ACC112 (cell line): ENCODE measurements around the gene SOX8.

Experiments used
- H2AFZ ChIP-seq: fragments of 200-600 bp; sonication (generic); one replicate; pipeline ENCODE4 v1.6.0; 2017; ENCODE audit warnings: antibody characterized with exemption, low read length; ENCODE audit not compliant: unreplicated experiment
- H3K27ac ChIP-seq: fragments of 200-600 bp; sonication (generic); 2 replicates; pipeline ENCODE4 v1.5.1; 2014; ENCODE audit warnings: low read depth, mild to moderate bottlenecking, antibody characterized with exemption, low read length, moderate library complexity
- H3K27me3 ChIP-seq: fragments of 200-600 bp; sonication (generic); 2 replicates; pipeline ENCODE4 v1.6.1; 2014; ENCODE audit warnings: mild to moderate bottlenecking, antibody characterized with exemption, low read length, moderate library complexity, mixed read lengths; ENCODE audit not compliant: insufficient read depth
- H3K36me3 ChIP-seq: fragments of 200-600 bp; sonication (generic); 2 replicates; pipeline ENCODE4 v1.6.1; 2016; ENCODE audit warnings: mild to moderate bottlenecking, antibody characterized with exemption, low read length, moderate library complexity, mixed read lengths; ENCODE audit not compliant: insufficient read depth
- H3K4me1 ChIP-seq: fragments of 200-600 bp; sonication (generic); one replicate; pipeline ENCODE4 v1.6.1; 2016; ENCODE audit warnings: low read length, mixed read lengths; ENCODE audit not compliant: insufficient read depth, unreplicated experiment, control insufficient read depth
- H3K4me3 ChIP-seq: fragments of 200-600 bp; sonication (generic); 2 replicates; pipeline ENCODE4 v1.5.1; 2014; ENCODE audit warnings: mild to moderate bottlenecking, low read depth, low read length
- H3K79me2 ChIP-seq: fragments of 200-600 bp; sonication (generic); one replicate; pipeline ENCODE4 v1.6.0; 2016; ENCODE audit warnings: low read length; ENCODE audit not compliant: control insufficient read depth, unreplicated experiment, insufficient read depth

SOX8 gene

DNA sequence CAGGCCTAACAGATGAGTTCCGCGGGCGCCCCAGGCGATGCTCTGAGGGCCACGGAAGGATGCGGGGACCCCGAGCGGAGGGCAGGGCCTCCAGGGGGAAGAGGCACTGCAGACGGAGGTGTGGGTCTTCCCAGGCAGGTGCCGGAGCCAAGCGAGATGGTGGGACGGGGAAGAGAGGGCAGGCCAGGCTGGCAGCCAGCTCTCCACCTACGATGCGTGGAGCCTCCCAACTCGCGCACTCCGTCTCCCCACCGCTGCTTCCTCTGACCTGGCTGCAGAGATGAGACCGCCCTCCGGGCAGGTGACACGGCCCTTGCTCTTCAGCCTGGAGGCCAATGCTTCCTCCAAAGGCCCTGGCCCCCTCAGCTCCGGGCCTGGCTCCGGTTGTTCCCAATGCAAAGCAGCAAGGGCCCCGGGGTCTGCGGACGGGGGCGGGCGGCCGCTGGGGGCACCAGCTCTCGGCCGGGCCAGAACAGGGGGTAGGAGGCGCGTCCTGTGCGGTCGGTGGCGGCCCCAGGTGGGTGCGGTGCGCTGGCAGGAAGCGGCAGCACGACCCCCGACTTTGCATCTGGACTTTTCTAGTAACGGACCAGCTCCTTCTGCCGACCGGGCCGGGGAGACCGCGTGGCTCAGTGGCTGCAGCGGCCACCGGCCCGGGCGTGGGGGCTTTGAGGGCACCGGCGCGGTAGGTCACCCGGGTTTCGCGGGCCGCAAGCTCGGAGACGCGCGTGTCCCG is 1.5 kb upstream of the SOX8 start:
- peak overlapping the region; percentile 75 for H3K4me3 ChIP-seq
- no peak overlapping the region for H3K27ac ChIP-seq
- no peaks in the 10 kb centered on the region for H3K36me3 ChIP-seq
- H2AFZ ChIP-seq = no peak overlapping the region
- peaks cover 32% of the 10 kb centered on the region for H3K27me3 ChIP-seq
- no peaks in the 10 kb centered on the region for H3K79me2 ChIP-seq
- H3K4me1 ChIP-seq = no peaks in the 10 kb centered on the region

DNA sequence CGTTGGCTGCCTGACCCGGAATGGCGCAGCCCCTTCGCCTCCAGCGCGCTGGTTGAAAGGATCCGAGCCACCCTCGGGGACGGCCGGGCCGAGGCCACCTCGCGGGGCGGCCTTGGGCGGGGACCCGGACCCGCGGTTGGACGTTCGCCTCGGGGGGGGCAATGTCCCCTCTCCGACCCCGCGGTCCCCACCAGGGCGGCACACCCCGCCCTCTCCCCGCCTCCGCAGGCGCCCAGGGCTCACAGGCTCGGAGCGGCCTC is 1.0 kb upstream of the SOX8 start:
- Histone ChIP-seq H3K27me3 (peaks cover 32% of the 10 kb centered on the region), H2AFZ (peak overlapping the region; percentile 60), H3K4me3 (peak overlapping the region; percentile 75), H3K36me3 (no peaks in the 10 kb centered on the region), H3K27ac (no peak overlapping the region), H3K79me2 (no peaks in the 10 kb centered on the region), H3K4me1 (no peaks in the 10 kb centered on the region)

DNA sequence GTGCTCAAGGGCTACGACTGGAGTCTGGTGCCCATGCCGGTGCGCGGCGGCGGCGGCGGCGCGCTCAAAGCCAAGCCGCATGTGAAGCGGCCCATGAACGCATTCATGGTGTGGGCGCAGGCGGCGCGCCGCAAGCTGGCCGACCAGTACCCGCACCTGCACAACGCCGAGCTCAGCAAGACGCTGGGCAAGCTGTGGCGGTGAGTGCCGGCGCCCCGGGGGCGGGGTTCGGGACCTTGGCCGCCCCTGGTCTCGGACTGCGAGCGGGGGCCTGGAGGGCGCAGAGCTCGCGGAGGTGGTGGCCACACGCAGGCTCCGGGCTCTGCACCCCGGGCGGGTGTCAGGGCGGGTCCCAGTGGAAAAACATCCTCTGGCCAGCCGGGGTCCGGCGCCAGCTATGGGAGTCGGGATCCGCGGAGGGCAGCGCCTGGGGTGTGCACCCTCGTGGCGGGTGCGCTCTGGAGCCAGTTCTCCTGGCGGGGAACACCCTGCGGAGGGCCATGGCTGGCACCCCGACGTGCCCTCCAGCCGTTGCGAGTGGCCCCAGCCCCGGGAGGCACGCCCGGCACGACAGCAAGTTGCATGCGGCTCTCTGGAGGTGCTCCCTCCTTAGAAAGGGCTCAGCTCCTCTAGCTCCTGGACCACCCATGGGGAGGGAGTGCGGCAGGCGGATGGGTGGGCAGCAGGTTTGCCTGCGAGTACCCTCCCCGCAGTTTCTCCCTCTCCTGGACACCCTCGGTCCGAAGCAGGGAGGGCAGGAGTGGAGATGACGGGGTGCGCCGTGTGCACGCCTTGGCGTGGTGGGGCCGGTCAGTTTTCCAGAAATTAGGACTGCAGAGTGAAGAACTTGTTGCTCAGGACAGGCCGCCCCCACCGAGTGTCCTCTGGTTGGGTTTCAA is 824 bp downstream of the SOX8 start:
- Histone ChIP-seq H3K79me2 (no peaks in the 10 kb centered on the region), H2AFZ (no peak overlapping the region), H3K27me3 (peaks cover 32% of the 10 kb centered on the region), H3K36me3 (no peaks in the 10 kb centered on the region), H3K27ac (no peak overlapping the region), H3K4me3 (peak overlapping the region; percentile 51; the same call in 1 of the 2 replicates), H3K4me1 (no peaks in the 10 kb centered on the region)

- Histone ChIP-seq H3K4me1 (no peaks in the 10 kb centered on the region), H3K79me2 (no peaks in the 10 kb centered on the region), H3K36me3 (no peaks in the 10 kb centered on the region), H3K27me3 (peaks cover 32% of the 10 kb centered on the region), H2AFZ (no peak overlapping the region), H3K27ac (no peak overlapping the region), H3K4me3 (no peak overlapping the region)
Measured at GRCh38 chr16:983044-984030, 1.8 kb downstream of the SOX8 start.

- Histone ChIP-seq H3K27me3 (peaks cover 32% of the 10 kb centered on the region), H3K36me3 (no peaks in the 10 kb centered on the region), H3K79me2 (no peaks in the 10 kb centered on the region), H3K4me1 (no peaks in the 10 kb centered on the region), H2AFZ (no peak overlapping the region), H3K27ac (no peak overlapping the region), H3K4me3 (no peak overlapping the region)
Measured at GRCh38 chr16:984121-984694, 2.6 kb downstream of the SOX8 start.

DNA sequence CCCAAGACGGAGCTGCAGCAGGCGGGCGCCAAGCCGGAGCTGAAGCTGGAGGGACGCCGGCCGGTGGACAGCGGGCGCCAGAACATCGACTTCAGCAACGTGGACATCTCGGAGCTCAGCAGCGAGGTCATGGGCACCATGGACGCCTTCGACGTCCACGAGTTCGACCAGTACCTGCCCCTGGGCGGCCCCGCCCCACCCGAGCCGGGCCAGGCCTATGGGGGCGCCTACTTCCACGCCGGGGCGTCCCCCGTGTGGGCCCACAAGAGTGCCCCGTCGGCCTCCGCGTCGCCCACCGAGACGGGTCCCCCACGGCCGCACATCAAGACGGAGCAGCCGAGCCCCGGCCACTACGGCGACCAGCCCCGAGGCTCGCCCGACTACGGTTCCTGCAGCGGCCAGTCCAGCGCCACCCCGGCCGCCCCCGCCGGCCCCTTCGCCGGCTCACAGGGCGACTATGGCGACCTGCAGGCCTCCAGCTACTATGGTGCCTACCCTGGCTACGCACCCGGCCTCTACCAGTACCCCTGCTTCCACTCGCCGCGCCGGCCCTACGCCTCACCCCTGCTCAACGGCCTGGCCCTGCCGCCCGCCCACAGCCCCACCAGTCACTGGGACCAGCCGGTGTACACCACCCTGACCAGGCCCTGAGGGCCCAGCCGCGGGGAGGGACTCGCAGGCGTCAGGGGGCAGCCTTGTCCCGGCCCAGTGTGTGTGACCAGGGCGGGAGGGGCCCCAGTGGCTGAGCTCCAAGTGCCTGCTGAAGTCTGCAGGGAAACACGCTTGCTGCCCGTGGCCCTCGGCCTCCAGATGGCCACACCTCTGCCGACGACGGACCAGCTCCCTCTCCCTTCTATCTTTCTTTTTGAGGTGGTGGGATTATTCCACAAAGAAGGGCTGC is 3.4 kb downstream of the SOX8 start:
- H2AFZ ChIP-seq = no peak overlapping the region
- no peak overlapping the region for H3K4me3 ChIP-seq
- H3K79me2 ChIP-seq = no peaks in the 10 kb centered on the region
- no peaks in the 10 kb centered on the region for H3K36me3 ChIP-seq
- no peaks in the 10 kb centered on the region for H3K4me1 ChIP-seq
- H3K27me3 ChIP-seq = peaks cover 29% of the 10 kb centered on the region
- no peak overlapping the region for H3K27ac ChIP-seq

DNA sequence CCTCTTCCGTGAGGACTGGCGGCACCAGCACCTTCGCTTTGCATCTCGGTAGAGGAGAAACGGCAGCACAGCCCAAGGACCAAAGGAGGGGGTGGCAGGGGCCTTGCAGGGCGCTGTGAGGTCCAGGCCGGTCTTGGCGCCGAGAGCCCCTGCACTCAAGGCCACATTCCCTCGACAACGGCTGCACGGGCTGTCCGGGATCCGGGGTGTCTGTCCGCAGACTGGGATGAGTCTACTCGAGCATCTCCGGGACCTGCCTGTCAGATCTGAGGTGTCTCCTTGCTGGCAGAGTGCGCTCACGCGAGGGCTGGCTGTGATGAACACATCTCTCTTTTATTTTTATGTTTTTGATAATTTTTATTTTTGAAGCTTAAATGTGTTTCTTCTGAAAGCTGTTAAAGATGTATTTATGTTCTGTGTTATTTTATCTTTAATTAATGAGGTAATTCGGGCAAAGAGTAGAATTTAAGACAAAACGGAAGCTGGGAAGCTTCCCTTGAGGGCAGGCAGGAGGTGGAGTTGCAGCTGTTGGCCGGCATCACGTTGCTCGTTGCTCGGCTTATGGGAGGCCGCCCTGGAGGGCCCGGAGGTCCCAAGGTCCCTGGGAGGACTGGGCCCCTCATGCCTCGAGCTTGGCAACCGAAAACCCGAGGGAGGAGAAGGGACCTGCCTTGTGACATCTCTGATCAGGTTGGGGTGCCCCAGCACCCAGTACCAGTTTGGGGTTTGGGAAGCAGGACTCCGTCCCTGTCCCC is 4.3 kb downstream of the SOX8 start:
- peaks cover 22% of the 10 kb centered on the region for H3K27me3 ChIP-seq

DNA sequence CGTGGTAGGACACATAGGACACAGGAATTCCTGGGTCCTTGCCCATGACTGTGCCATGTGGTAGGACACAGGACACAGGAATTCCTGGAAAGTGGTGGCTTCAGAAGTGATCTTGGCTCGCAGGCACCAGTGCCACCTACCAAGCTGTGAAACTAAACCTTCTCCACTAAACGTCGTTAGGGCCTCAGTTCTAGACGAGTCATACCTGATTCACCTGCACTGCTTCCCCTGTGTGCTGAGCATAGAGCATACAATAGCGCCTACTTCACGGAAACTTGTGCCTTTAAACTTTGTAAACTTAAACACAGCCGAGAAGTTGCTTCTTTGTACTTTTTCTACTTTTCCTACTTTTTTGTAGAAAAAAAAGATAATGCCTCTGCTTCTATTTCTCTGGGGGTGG is 4.8 kb downstream of the SOX8 start:
- H2AFZ ChIP-seq = no peak overlapping the region
- no peaks in the 10 kb centered on the region for H3K79me2 ChIP-seq
- H3K36me3 ChIP-seq = no peaks in the 10 kb centered on the region
- H3K27me3 ChIP-seq = peaks cover 19% of the 10 kb centered on the region
- no peaks in the 10 kb centered on the region for H3K4me1 ChIP-seq
- H3K27ac ChIP-seq = no peak overlapping the region
- H3K4me3 ChIP-seq = no peak overlapping the region

More for the DNA sequence above, 4.3 kb downstream of the SOX8 start:
- Histone ChIP-seq H3K4me1 (no peaks in the 10 kb centered on the region), H3K36me3 (no peaks in the 10 kb centered on the region), H3K79me2 (no peaks in the 10 kb centered on the region), H3K27ac (no peak overlapping the region), H2AFZ (no peak overlapping the region), H3K4me3 (no peak overlapping the region)

- Histone ChIP-seq H3K4me1 (no peaks in the 10 kb centered on the region), H3K27ac (no peak overlapping the region), H3K79me2 (no peaks in the 10 kb centered on the region), H3K27me3 (peaks cover 16% of the 10 kb centered on the region), H2AFZ (no peak overlapping the region), H3K4me3 (no peak overlapping the region), H3K36me3 (no peaks in the 10 kb centered on the region)
Measured at GRCh38 chr16:986925-987582, 5.5 kb downstream of the SOX8 start.
